Skeletal muscle cell (primary cell): Measurements from ENCODE around the gene THAP7.

Experiments used
- DNase-seq: peaks from one replicate; pipeline ENCODE4 v3.0.0-alpha.2; 2010; ENCODE audit warnings: low read depth
- H3K4me3 ChIP-seq: 2 replicates; pipeline ENCODE4 v1.5.1; 2011; ENCODE audit warnings: low read depth, mild to moderate bottlenecking, control low read depth, low read length, moderate library complexity

THAP7 gene

GRCh38 chr22:20953668-20954500 is 48.0 kb downstream of the THAP7 start:
- DNase-seq = no peak
- no peak overlapping the region for H3K4me3 ChIP-seq

GRCh38 chr22:20953342-20953608 is 48.6 kb downstream of the THAP7 start:
- H3K4me3 ChIP-seq = no peak overlapping the region
- DNase-seq = no peak

GRCh38 chr22:20952544-20953341 is 49.2 kb downstream of the THAP7 start:
- no peak overlapping the region for H3K4me3 ChIP-seq
- DNase-seq = no peak

GRCh38 chr22:20951932-20952380 is 50.0 kb downstream of the THAP7 start:
- no peak for DNase-seq
- no peak overlapping the region for H3K4me3 ChIP-seq

GRCh38 chr22:20951151-20951931 is 50.6 kb downstream of the THAP7 start:
- H3K4me3 ChIP-seq = no peak overlapping the region
- DNase-seq = no peak

GRCh38 chr22:20949698-20950183 is 52.2 kb downstream of the THAP7 start:
- no peak for DNase-seq
- no peak overlapping the region for H3K4me3 ChIP-seq
